ENCODE results near the gene CDH4. TPM values are rescaled to one million over a fixed set of nuclear protein-coding genes. Genes with fewer than 3 reads are reported as not detected.

Gene CDH4
- total RNA-seq, 1 experiment from 2014 or later, result not detected

DNA sequence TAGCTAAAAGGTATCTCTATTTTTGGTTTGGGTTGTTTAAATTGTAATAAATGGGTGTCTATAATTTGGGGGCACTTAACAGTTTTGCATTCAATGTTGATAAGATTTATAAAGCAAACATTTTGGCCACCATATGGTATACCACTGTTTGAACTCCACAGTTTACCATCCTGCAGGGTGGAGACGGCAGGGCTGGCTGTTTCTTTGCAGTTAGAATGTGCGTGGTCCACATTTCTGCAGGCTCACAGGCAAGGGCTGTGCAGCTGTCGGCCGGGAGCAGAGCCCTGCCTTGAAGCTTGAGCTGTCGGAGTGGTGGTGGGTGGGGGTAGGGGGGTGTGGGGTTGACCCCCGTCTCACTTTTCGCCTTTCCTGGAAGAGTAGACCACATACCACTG, 135.9 kb downstream of the CDH4 start:
- POLR2A ChIA-PET, result no interaction called here

DNA sequence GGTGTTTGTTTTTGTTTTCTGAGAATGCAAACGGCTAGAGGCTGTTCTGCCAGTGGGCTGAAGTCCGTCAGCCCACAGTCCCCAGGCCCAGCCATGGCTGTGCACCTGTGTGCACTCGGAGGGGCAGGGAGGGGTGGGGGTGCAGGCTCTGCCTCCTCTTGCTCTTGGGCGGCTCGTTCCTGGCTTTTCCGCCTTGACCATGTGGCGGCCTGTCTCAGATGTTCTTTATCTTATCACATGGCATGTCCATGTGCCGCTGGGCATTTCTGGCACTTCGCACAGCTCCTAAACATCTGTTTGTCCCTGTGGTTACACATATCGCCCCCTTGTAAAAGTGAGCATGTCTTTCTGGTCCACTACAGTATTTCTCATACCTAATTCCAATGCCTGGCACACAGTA, 137.0 kb downstream of the CDH4 start:
- Histone ChIP-seq H3K27ac (ENCODE audit: low read length) (no peak overlapping the region), H3K36me3 (ENCODE audit: control insufficient read depth, insufficient read depth, low read length) (no peaks in the 10 kb centered on the region), H3K4me3 (ENCODE audit: low read depth in 2 of 2, low read length in 2 of 2) (no peak overlapping the region), H3K27me3 (ENCODE audit: control insufficient read depth, insufficient read depth, low read length) (peaks cover 3% of the 10 kb centered on the region; the same call in 1 of the 2 replicates), H3K4me1 (ENCODE audit: control insufficient read depth, insufficient read depth, low read length) (no peaks in the 10 kb centered on the region), H3K9me3 (ENCODE audit: control insufficient read depth, insufficient read depth, low read depth, low read length) (no peaks in the 10 kb centered on the region)
- CTCF ChIA-PET, result no interaction called here
- POLR2A ChIA-PET, result no interaction called here
- DNase-seq (ENCODE audit: low read depth, low spot score), result no peak
- in situ Hi-C loops (cut with HindIII; ENCODE audit: low pct_unique_long_range_greater_than_20kb, low sequenced_read_pairs), result no loop called here
- BruUV-seq (replicated peaks), result no TSS peak
- TF ChIP-seq SIN3A (IDR thresholded peaks at IDR 0.05; ENCODE audit: borderline replicate concordance, insufficient read depth, low read depth, low read length), result no peak
- TF ChIP-seq, protein P1, sequence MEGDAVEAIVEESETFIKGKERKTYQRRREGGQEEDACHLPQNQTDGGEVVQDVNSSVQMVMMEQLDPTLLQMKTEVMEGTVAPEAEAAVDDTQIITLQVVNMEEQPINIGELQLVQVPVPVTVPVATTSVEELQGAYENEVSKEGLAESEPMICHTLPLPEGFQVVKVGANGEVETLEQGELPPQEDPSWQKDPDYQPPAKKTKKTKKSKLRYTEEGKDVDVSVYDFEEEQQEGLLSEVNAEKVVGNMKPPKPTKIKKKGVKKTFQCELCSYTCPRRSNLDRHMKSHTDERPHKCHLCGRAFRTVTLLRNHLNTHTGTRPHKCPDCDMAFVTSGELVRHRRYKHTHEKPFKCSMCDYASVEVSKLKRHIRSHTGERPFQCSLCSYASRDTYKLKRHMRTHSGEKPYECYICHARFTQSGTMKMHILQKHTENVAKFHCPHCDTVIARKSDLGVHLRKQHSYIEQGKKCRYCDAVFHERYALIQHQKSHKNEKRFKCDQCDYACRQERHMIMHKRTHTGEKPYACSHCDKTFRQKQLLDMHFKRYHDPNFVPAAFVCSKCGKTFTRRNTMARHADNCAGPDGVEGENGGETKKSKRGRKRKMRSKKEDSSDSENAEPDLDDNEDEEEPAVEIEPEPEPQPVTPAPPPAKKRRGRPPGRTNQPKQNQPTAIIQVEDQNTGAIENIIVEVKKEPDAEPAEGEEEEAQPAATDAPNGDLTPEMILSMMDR (IDR thresholded peaks at IDR 0.05), result no peak
- TF ChIP-seq, protein P2, sequence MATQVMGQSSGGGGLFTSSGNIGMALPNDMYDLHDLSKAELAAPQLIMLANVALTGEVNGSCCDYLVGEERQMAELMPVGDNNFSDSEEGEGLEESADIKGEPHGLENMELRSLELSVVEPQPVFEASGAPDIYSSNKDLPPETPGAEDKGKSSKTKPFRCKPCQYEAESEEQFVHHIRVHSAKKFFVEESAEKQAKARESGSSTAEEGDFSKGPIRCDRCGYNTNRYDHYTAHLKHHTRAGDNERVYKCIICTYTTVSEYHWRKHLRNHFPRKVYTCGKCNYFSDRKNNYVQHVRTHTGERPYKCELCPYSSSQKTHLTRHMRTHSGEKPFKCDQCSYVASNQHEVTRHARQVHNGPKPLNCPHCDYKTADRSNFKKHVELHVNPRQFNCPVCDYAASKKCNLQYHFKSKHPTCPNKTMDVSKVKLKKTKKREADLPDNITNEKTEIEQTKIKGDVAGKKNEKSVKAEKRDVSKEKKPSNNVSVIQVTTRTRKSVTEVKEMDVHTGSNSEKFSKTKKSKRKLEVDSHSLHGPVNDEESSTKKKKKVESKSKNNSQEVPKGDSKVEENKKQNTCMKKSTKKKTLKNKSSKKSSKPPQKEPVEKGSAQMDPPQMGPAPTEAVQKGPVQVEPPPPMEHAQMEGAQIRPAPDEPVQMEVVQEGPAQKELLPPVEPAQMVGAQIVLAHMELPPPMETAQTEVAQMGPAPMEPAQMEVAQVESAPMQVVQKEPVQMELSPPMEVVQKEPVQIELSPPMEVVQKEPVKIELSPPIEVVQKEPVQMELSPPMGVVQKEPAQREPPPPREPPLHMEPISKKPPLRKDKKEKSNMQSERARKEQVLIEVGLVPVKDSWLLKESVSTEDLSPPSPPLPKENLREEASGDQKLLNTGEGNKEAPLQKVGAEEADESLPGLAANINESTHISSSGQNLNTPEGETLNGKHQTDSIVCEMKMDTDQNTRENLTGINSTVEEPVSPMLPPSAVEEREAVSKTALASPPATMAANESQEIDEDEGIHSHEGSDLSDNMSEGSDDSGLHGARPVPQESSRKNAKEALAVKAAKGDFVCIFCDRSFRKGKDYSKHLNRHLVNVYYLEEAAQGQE (IDR thresholded peaks at IDR 0.05; ENCODE audit: insufficient read depth in 1 of 2, low read depth in 2 of 2, low read length in 1 of 2), result no peak
- TF ChIP-seq TCF7L2 (IDR thresholded peaks at IDR 0.05; ENCODE audit: low read depth, low read length), result no peak
- no peak for TF ChIP-seq POLR2AphosphoS5 (IDR thresholded peaks at IDR 0.05; ENCODE audit: low read depth, low read length)
- intact Hi-C loops (cut with micrococcal nuclease; ENCODE audit: unreplicated experiment), result no loop called here
- no peak for ATAC-seq

More for the DNA sequence above, 135.9 kb downstream of the CDH4 start:
- no TSS peak for BruUV-seq (replicated peaks)
- Histone ChIP-seq H3K4me1 (ENCODE audit: control insufficient read depth, insufficient read depth, low read length) (no peaks in the 10 kb centered on the region), H3K27ac (ENCODE audit: low read length) (no peak overlapping the region), H3K9me3 (ENCODE audit: control insufficient read depth, insufficient read depth, low read depth, low read length) (no peaks in the 10 kb centered on the region), H3K36me3 (ENCODE audit: control insufficient read depth, insufficient read depth, low read length) (no peaks in the 10 kb centered on the region), H3K4me3 (ENCODE audit: low read depth in 2 of 2, low read length in 2 of 2) (no peak overlapping the region), H3K27me3 (ENCODE audit: control insufficient read depth, insufficient read depth, low read length) (peaks cover 3% of the 10 kb centered on the region; the same call in 1 of the 2 replicates)
- in situ Hi-C loops (cut with HindIII; ENCODE audit: low pct_unique_long_range_greater_than_20kb, low sequenced_read_pairs) (no loop called here), intact Hi-C loops (cut with micrococcal nuclease; ENCODE audit: unreplicated experiment) (no loop called here)
- peak; percentile 56; the same call in 1 of the 2 replicates for ATAC-seq
- no peak for TF ChIP-seq TCF7L2 (IDR thresholded peaks at IDR 0.05; ENCODE audit: low read depth, low read length)
- TF ChIP-seq, protein P2 (IDR thresholded peaks at IDR 0.05; ENCODE audit: insufficient read depth in 1 of 2, low read depth in 2 of 2, low read length in 1 of 2), result no peak
- TF ChIP-seq, protein P1 (IDR thresholded peaks at IDR 0.05), result no peak
- no peak for TF ChIP-seq SIN3A (IDR thresholded peaks at IDR 0.05; ENCODE audit: borderline replicate concordance, insufficient read depth, low read depth, low read length)
- no peak for TF ChIP-seq POLR2AphosphoS5 (IDR thresholded peaks at IDR 0.05; ENCODE audit: low read depth, low read length)
- no peak for DNase-seq (ENCODE audit: low read depth, low spot score)
- CTCF ChIA-PET, result no interaction called here
